Brain pericyte (primary cell): Measurements from ENCODE around the gene GNG14.
A peak's percentile ranks its signal among the peaks of the same experiment; 100 is the strongest.
"Not testable (repeated sequence)": the region's sequence is repeated elsewhere in the genome, so short reads cannot be mapped to it uniquely, and the experiment has no call there.

Experiments used
- DNase-seq: peaks from one replicate; pipeline ENCODE4 v3.0.0-alpha.2; 2012; ENCODE audit warnings: low read depth, low spot score

The GNG14 gene

GRCh38 chr19:12723641-12724426 is 36.0 kb downstream of the GNG14 start, which contains the start of gene TNPO2:
Gene TNPO2, minus strand, starts transcription at chr19:12723932. Its CDS starts 2,955 bp downstream, at chr19:12720977.
- no peak for DNase-seq

- DNase-seq, result not testable (repeated sequence)
These were observed 37.8 kb downstream of the GNG14 start for GRCh38 chr19:12725612-12726011.

GRCh38 chr19:12726988-12727316 is 39.2 kb downstream of the GNG14 start:
- DNase-seq, result no peak

- DNase-seq, result no peak
These were observed 40.1 kb downstream of the GNG14 start for GRCh38 chr19:12727745-12728433.

GRCh38 chr19:12730064-12730463 is 42.3 kb downstream of the GNG14 start:
- DNase-seq, result no peak

GRCh38 chr19:12731337-12731736 is 43.5 kb downstream of the GNG14 start:
- DNase-seq, result no peak

GRCh38 chr19:12733369-12734214 is 45.8 kb downstream of the GNG14 start:
- no peak for DNase-seq

GRCh38 chr19:12736995-12737834 is 49.4 kb downstream of the GNG14 start, which contains the start of gene GET3:
Gene GET3, plus strand, starts transcription at chr19:12737497. Its CDS starts 9 bp downstream, at chr19:12737506.
- DNase-seq, result peak; percentile 100

GRCh38 chr19:12737835-12738351 is 50.1 kb downstream of the GNG14 start:
- no peak for DNase-seq
